PC-3 (cell line): Measurements from ENCODE around the gene CD48. TPM values are rescaled to one million over a fixed set of nuclear protein-coding genes. Genes with fewer than 3 reads are reported as not detected.

Experiments used
- ATAC-seq: fragments of 200-7000 bp; cut with Tn5 transposase; 2 replicates; pipeline ENCODE4 v1.9.1; 2020; ENCODE audit warnings: mild to moderate bottlenecking, moderate library complexity
- BruUV-seq: library from RNA; stranded (reverse); fragments of 400-500 nt; replicated peaks from 2 replicates; lab custom pipeline; 2021; lab: Mats Ljungman, UMichigan
- CTCF ChIA-PET: fragments of 300-600 bp; sonication (Branson Sonifier 250); formaldehyde crosslinking; loops from one replicate; lab custom pipeline; 2022; ENCODE audit warnings: antibody characterized with exemption; lab: Charles Lee
- POLR2A ChIA-PET: fragments of 300-600 bp; sonication (Branson Sonifier 250); formaldehyde crosslinking; loops from one replicate; lab custom pipeline; 2022; ENCODE audit warnings: antibody characterized with exemption; ENCODE audit not compliant: unreplicated experiment; lab: Charles Lee
- DNase-seq: peaks from one replicate; pipeline ENCODE4 v3.0.0-alpha.2; 2015
- H2AFZ ChIP-seq: fragments of 300-600 bp; sonication (generic); 2 replicates; pipeline ENCODE4 v1.6.0; 2016; ENCODE audit warnings: antibody characterized with exemption, low read length
- H3F3A ChIP-seq: fragments of 300-600 bp; sonication (generic); one replicate; pipeline ENCODE4 v1.6.0; 2017; ENCODE audit warnings: antibody characterized with exemption, low read length, control low read depth, mild to moderate bottlenecking; ENCODE audit not compliant: unreplicated experiment
- H3K27ac ChIP-seq: fragments of 300-600 bp; sonication (generic); 2 replicates; pipeline ENCODE4 v1.5.1; 2016; ENCODE audit warnings: mild to moderate bottlenecking, low read length
- H3K27me3 ChIP-seq: fragments of 300-600 bp; sonication (generic); 2 replicates; pipeline ENCODE4 v1.6.1; 2016; ENCODE audit warnings: low read length, mixed read lengths
- H3K36me3 ChIP-seq: fragments of 300-600 bp; sonication (generic); 2 replicates; pipeline ENCODE4 v1.6.1; 2016; ENCODE audit warnings: low read depth, mixed run types, low read length, mixed read lengths
- H3K4me1 ChIP-seq: fragments of 300-600 bp; sonication (generic); 2 replicates; pipeline ENCODE4 v1.5.1; 2016; ENCODE audit warnings: low read length; ENCODE audit not compliant: insufficient read depth
- H3K4me2 ChIP-seq: fragments of 300-600 bp; sonication (generic); 2 replicates; pipeline ENCODE4 v1.6.0; 2016; ENCODE audit warnings: low read length
- H3K4me3 ChIP-seq: fragments of 300-600 bp; sonication (generic); 2 replicates; pipeline ENCODE4 v1.5.1; 2016; ENCODE audit warnings: mild to moderate bottlenecking, low read length, mixed read lengths
- H3K79me2 ChIP-seq: fragments of 300-600 bp; sonication (generic); 2 replicates; pipeline ENCODE4 v1.6.1; 2017; ENCODE audit warnings: low read length, mixed read lengths
- H3K9ac ChIP-seq: fragments of 300-600 bp; sonication (generic); 2 replicates; pipeline ENCODE4 v1.6.0; 2016; ENCODE audit warnings: mild to moderate bottlenecking, low read length
- H3K9me2 ChIP-seq: fragments of 300-600 bp; sonication (generic); replicated peaks from 2 replicates; pipeline ENCODE4 v1.6.1; 2016; ENCODE audit warnings: mixed run types, low read length, mixed read lengths
- H3K9me3 ChIP-seq: fragments of 300-600 bp; sonication (generic); 2 replicates; pipeline ENCODE4 v1.6.1; 2016; ENCODE audit warnings: low read length, mixed read lengths
- H4K20me1 ChIP-seq: fragments of 300-600 bp; sonication (generic); 2 replicates; pipeline ENCODE4 v1.6.1; 2016; ENCODE audit warnings: low read length, mixed read lengths
- EZH2 ChIP-seq: fragments of 300-600 bp; sonication (generic); IDR thresholded peaks from one replicate; pipeline ENCODE4 v1.6.1; 2017; ENCODE audit warnings: antibody characterized with exemption, mild to moderate bottlenecking, low read length; ENCODE audit not compliant: unreplicated experiment
- EZH2phosphoT487 ChIP-seq: fragments of 300-600 bp; sonication (generic); IDR thresholded peaks from 2 replicates; pipeline ENCODE4 v1.6.1; 2018; ENCODE audit warnings: mild to moderate bottlenecking, antibody characterized with exemption, low read length, borderline replicate concordance
- intact Hi-C: fragments of 100-400 bp; cut with micrococcal nuclease; formaldehyde crosslinking; loops from 2 replicates; pipeline ENCODE4 v1.9.0; 2023
- total RNA-seq: library from RNA; depleted of rRNA; stranded (reverse); fragments of >200 nt; gene quantifications from 2 replicates; pipeline ENCODE4 v1.2.3, GENCODE V29; 2014
- TF ChIP-seq, protein P1 (sequence below): fragments of 300-600 bp; sonication (generic); conservative IDR thresholded peaks from 2 replicates; pipeline ENCODE4 v1.5.1; 2017; ENCODE audit warnings: antibody characterized with exemption, low read depth, mild to moderate bottlenecking, low read length

Gene CD48
- total RNA-seq, 1 experiment from 2014 or later = not detected

GRCh38 chr1:160671603-160672517 is 39.8 kb downstream of the CD48 start:
- Histone ChIP-seq H3K9me2 (no peaks in the 10 kb centered on the region), H3K27ac (no peak overlapping the region), H3K9me3 (no peaks in the 10 kb centered on the region), H4K20me1 (no peaks in the 10 kb centered on the region), H3K27me3 (peaks cover 43% of the 10 kb centered on the region), H3K79me2 (no peaks in the 10 kb centered on the region), H3K4me2 (no peak overlapping the region), H2AFZ (no peak overlapping the region), H3K9ac (no peak overlapping the region), H3K36me3 (no peaks in the 10 kb centered on the region), H3K4me1 (no peaks in the 10 kb centered on the region), H3F3A (no peaks in the 10 kb centered on the region), H3K4me3 (no peak overlapping the region)
- POLR2A ChIA-PET = no interaction called here
- BruUV-seq = no TSS peak
- TF ChIP-seq EZH2phosphoT487 (no peak), EZH2 (no peak)
- TF ChIP-seq, protein P1, sequence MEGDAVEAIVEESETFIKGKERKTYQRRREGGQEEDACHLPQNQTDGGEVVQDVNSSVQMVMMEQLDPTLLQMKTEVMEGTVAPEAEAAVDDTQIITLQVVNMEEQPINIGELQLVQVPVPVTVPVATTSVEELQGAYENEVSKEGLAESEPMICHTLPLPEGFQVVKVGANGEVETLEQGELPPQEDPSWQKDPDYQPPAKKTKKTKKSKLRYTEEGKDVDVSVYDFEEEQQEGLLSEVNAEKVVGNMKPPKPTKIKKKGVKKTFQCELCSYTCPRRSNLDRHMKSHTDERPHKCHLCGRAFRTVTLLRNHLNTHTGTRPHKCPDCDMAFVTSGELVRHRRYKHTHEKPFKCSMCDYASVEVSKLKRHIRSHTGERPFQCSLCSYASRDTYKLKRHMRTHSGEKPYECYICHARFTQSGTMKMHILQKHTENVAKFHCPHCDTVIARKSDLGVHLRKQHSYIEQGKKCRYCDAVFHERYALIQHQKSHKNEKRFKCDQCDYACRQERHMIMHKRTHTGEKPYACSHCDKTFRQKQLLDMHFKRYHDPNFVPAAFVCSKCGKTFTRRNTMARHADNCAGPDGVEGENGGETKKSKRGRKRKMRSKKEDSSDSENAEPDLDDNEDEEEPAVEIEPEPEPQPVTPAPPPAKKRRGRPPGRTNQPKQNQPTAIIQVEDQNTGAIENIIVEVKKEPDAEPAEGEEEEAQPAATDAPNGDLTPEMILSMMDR = no peak
- intact Hi-C loops = no loop called here
- ATAC-seq (no peak), DNase-seq (no peak)
- CTCF ChIA-PET = interaction anchor here (0.6 kb wide), 1 partner anchor 708 kb away, joined by 3 read pairs; no protein-coding TSS in a partner anchor

DNA sequence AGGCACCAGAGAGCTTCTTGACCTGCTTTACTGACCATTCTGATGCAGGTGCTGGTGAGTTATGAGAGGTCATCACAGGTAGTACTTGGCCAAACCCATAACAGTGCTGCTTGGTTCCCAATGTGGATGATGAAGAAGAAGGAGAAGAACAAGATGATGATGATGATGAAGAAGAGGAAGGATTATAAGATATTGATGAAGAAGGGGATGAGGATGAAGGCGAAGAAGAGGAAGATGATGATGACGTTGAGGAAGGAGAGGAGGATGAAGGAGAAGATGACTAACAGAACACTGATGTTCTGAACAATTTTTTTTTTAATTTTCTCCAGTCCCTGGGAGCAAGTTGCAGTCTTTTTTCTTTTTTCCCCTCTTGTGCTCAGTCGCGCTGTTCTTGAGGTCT is 40.9 kb downstream of the CD48 start:
- CTCF ChIA-PET = no interaction called here
- BruUV-seq = no TSS peak
- H3F3A ChIP-seq = no peaks in the 10 kb centered on the region

More for the DNA sequence above, 40.9 kb downstream of the CD48 start:
- Histone ChIP-seq H2AFZ (no peak overlapping the region), H3K9me2 (no peaks in the 10 kb centered on the region), H4K20me1 (no peaks in the 10 kb centered on the region), H3K9ac (no peak overlapping the region), H3K4me3 (no peak overlapping the region), H3K4me1 (no peaks in the 10 kb centered on the region), H3K4me2 (no peak overlapping the region), H3K79me2 (no peaks in the 10 kb centered on the region), H3K27ac (no peak overlapping the region), H3K36me3 (no peaks in the 10 kb centered on the region), H3K27me3 (peaks cover 54% of the 10 kb centered on the region), H3K9me3 (no peaks in the 10 kb centered on the region)
- TF ChIP-seq EZH2phosphoT487 (no peak), EZH2 (no peak)
- TF ChIP-seq, protein P1 = no peak
- intact Hi-C loops = no loop called here
- POLR2A ChIA-PET = no interaction called here
- ATAC-seq (no peak), DNase-seq (no peak)
